ENCODE results near the gene ELAVL3. TPM values are rescaled to one million over a fixed set of nuclear protein-coding genes. Genes with fewer than 3 reads are reported as not detected.
"Not testable (repeated sequence)": the region's sequence is repeated elsewhere in the genome, so short reads cannot be mapped to it uniquely, and the experiment has no call there.

The ELAVL3 gene
- total RNA-seq, 4 donors from 2014 or later: not detected

DNA sequence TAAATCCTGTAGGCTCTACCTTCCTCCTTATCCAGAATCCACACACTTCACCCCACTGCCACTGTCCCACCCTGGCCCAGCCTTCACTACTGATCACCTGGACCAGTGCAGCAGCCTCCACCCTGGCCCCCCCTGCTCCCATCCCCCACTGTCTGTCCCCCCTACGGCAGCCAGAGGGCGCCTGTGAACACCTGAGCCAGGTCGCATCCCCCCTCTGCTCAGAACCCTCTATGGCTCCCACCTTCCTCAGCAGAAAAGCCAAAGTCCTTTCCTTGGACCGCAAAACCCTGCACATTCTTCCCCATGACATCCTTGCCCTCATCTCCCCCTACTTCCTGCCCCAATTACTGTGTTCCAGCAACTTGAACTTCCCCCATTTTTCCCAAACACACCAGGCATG lies 20.6 kb downstream of the ELAVL3 start:
- intact Hi-C loops (cut with DNase I; ENCODE audit: low total_unique reads) (no loop called here), in situ Hi-C loops (cut with MboI; ENCODE audit: low sequenced_read_pairs in 4 of 4) (no loop called here)
- no peak for ATAC-seq
- H3K9me3 ChIP-seq: no peaks in the 10 kb centered on the region
- no peaks in the 10 kb centered on the region for H3K4me1 ChIP-seq
- peaks cover 7 to 12% (median 10%) of the 10 kb centered on the region in 3 donors for H3K27me3 ChIP-seq
- no peaks in the 10 kb centered on the region for H3K36me3 ChIP-seq
- no peak overlapping the region for H3K4me3 ChIP-seq
- DNase-seq: no peak
- no peak overlapping the region for H3K27ac ChIP-seq
- TF ChIP-seq POLR2A (IDR thresholded peaks at IDR 0.05) (no peak), CTCF (IDR thresholded peaks at IDR 0.05 in 4 of 5, conservative IDR thresholded peaks at IDR 0.05 in 1 of 5) (no peak)

DNA sequence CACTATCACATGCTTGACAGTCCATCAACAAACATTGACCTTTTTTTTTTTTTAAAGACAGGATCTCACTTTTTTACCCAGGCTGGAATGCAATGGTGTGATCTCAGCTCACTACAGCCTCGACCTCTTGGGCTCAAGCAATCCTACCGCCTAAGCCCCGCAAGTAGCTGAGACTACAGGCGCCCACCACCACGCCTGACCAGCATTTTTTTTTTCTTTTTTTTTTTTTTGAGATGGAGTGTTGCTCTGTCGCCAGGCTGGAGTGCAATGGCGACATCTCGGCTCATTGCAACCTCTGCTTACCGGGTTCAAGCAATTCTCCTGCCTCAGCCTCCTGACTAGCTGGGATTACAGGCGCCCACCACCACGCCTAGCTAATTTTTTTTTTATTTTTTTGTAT lies 21.9 kb downstream of the ELAVL3 start:
- H3K4me1 ChIP-seq; H3K27ac ChIP-seq; intact Hi-C loops (cut with DNase I; ENCODE audit: low total_unique reads); ATAC-seq; H3K4me3 ChIP-seq; H3K9me3 ChIP-seq; DNase-seq; in situ Hi-C loops (cut with MboI; ENCODE audit: low sequenced_read_pairs in 4 of 4); H3K36me3 ChIP-seq: not testable (repeated sequence)
- H3K27me3 ChIP-seq: peaks cover 13 to 14% (median 13%) of the 10 kb centered on the region in 3 donors

DNA sequence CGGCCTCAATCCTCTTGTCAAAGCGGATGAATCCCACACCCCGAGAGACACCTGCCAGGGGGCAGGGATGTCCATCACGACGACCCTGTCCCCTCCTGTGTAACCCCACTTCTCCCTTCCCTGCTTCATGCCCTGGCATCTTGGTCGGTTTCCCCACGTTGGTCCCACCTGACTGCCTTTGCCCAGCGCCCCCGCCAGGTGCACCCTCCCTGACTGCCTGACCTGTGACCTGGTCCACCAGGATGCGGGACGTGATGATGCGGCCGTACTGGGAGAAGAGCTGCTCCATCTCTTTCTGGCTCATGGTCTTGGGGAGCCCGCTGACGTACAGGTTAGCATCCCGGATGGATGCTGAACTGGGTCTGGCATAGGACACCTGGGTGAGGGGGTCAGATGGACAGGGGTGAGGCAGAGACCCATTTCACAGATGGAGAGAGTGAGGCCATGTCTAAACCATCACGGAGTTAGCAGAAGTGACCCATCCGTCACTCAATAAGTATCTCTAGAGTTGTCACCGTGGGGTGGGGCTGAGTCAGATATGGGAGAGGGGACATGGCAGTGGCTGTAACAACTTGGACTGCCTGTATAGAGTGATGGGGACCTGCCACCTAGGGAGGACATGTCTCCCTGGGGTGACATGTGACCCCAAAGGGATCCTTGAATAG lies 22.5 kb downstream of the ELAVL3 start:
- H3K27me3 ChIP-seq: peaks cover 15 to 19% (median 16%) of the 10 kb centered on the region in 3 donors
- H3K36me3 ChIP-seq: no peaks in the 10 kb centered on the region
- intact Hi-C loops (cut with DNase I; ENCODE audit: low total_unique reads): no loop called here
- no peaks in the 10 kb centered on the region for H3K4me1 ChIP-seq
- no peak for TF ChIP-seq POLR2A (IDR thresholded peaks at IDR 0.05)
- no peak for TF ChIP-seq CTCF (IDR thresholded peaks at IDR 0.05 in 4 of 5, conservative IDR thresholded peaks at IDR 0.05 in 1 of 5)
- in situ Hi-C loops (cut with MboI; ENCODE audit: low sequenced_read_pairs in 4 of 4): no loop called here
- DNase-seq: no peak
- no peaks in the 10 kb centered on the region for H3K9me3 ChIP-seq
- no peak overlapping the region for H3K27ac ChIP-seq
- no peak for ATAC-seq
- H3K4me3 ChIP-seq: no peak overlapping the region

DNA sequence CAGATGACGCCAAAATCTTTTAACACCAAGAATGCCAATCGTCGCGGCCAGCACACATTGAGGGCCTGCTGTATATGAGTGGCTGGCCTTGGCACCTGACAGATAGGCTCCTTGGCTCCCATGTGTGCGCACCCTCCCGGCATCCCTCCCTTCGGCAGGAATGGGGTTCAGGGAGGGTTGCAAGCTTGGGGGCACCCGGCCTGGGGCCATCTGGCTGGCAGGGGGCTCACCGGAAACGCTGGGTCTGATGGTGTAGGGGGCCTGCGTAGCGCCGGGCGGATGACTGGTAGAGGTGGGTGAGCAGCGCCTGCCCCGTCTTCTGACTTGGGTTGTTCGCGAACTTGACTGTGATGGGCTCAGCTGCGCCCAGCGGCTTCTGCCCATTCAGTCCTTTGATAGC lies 23.0 kb downstream of the ELAVL3 start:
- Histone ChIP-seq H3K27me3 (peaks cover 21 to 25% (median 21%) of the 10 kb centered on the region in 3 donors), H3K36me3 (no peaks in the 10 kb centered on the region), H3K27ac (no peak overlapping the region), H3K9me3 (no peaks in the 10 kb centered on the region), H3K4me3 (no peak overlapping the region), H3K4me1 (no peaks in the 10 kb centered on the region)
- no peak for ATAC-seq
- intact Hi-C loops (cut with DNase I; ENCODE audit: low total_unique reads) (no loop called here), in situ Hi-C loops (cut with MboI; ENCODE audit: low sequenced_read_pairs in 4 of 4) (no loop called here)
- TF ChIP-seq CTCF (IDR thresholded peaks at IDR 0.05 in 4 of 5, conservative IDR thresholded peaks at IDR 0.05 in 1 of 5): no peak
- TF ChIP-seq POLR2A (IDR thresholded peaks at IDR 0.05): no peak
- DNase-seq: no peak

GRCh38 chr19:11457115-11457514 lies 23.7 kb downstream of the ELAVL3 start:
- ATAC-seq (no peak), DNase-seq (no peak)
- no peak overlapping the region for H3K4me3 ChIP-seq
- H3K27me3 ChIP-seq: peaks cover 22 to 29% (median 26%) of the 10 kb centered on the region in 3 donors
- H3K4me1 ChIP-seq: no peaks in the 10 kb centered on the region
- no peaks in the 10 kb centered on the region for H3K9me3 ChIP-seq
- H3K27ac ChIP-seq: no peak overlapping the region
- intact Hi-C loops (cut with DNase I; ENCODE audit: low total_unique reads): no loop called here
- TF ChIP-seq CTCF (IDR thresholded peaks at IDR 0.05 in 4 of 5, conservative IDR thresholded peaks at IDR 0.05 in 1 of 5) (no peak), POLR2A (IDR thresholded peaks at IDR 0.05) (no peak)
- H3K36me3 ChIP-seq: no peaks in the 10 kb centered on the region
- in situ Hi-C loops (cut with MboI; ENCODE audit: low sequenced_read_pairs in 4 of 4): no loop called here

Measured in gastrocnemius medialis (tissue), 4 donors.